ENCODE measurements around the gene EXOSC1. TPM values are rescaled to one million over a fixed set of nuclear protein-coding genes. Genes with fewer than 3 reads are reported as not detected.

EXOSC1 gene
- total RNA-seq, 1 experiment from 2014 or later, result 60.3 TPM

GRCh38 chr10:97463363-97464132, 17.7 kb upstream of the EXOSC1 start:
- no peak overlapping the region for H3K27ac ChIP-seq (ENCODE audit: low read length)
- intact Hi-C loops (cut with micrococcal nuclease; ENCODE audit: unreplicated experiment), result loop anchor here (1.0 to 2.0 kb wide), 2 partner anchors 90 to 149 kb away; no protein-coding TSS in a partner anchor
- H3K4me3 ChIP-seq (ENCODE audit: low read depth in 2 of 2, low read length in 2 of 2), result no peak overlapping the region
- ATAC-seq (peak; percentile 77), DNase-seq (ENCODE audit: low read depth, low spot score) (peak; percentile 51)
- H3K4me1 ChIP-seq (ENCODE audit: control insufficient read depth, insufficient read depth, low read length), result no peaks in the 10 kb centered on the region
- in situ Hi-C loops (cut with HindIII; ENCODE audit: low pct_unique_long_range_greater_than_20kb, low sequenced_read_pairs), result no loop called here
- no peaks in the 10 kb centered on the region for H3K27me3 ChIP-seq (ENCODE audit: control insufficient read depth, insufficient read depth, low read length)
- POLR2A ChIA-PET, result no interaction called here
- BruUV-seq (replicated peaks), result no TSS peak
- peaks cover 28% of the 10 kb centered on the region for H3K36me3 ChIP-seq (ENCODE audit: control insufficient read depth, insufficient read depth, low read length)
- H3K9me3 ChIP-seq (ENCODE audit: control insufficient read depth, insufficient read depth, low read depth, low read length), result no peaks in the 10 kb centered on the region
- TF ChIP-seq TCF7L2 (IDR thresholded peaks at IDR 0.05; ENCODE audit: low read depth, low read length) (no peak), POLR2AphosphoS5 (IDR thresholded peaks at IDR 0.05; ENCODE audit: low read depth, low read length) (peak; percentile 62; the same call in 1 of the 2 replicates), SIN3A (IDR thresholded peaks at IDR 0.05; ENCODE audit: borderline replicate concordance, insufficient read depth, low read depth, low read length) (no peak), REST (IDR thresholded peaks at IDR 0.05; ENCODE audit: insufficient read depth in 1 of 2, low read depth in 2 of 2, low read length in 1 of 2) (no peak), CTCF (IDR thresholded peaks at IDR 0.05) (peak; percentile 95)
- CTCF ChIA-PET, result interaction anchor here (0.7 to 1.1 kb wide), 2 partner anchors 111 to 149 kb away, joined by 5 read pairs; no protein-coding TSS in a partner anchor

GRCh38 chr10:97462309-97462708, 16.5 kb upstream of the EXOSC1 start:
- H3K27me3 ChIP-seq (ENCODE audit: control insufficient read depth, insufficient read depth, low read length), result no peaks in the 10 kb centered on the region
- H3K4me3 ChIP-seq (ENCODE audit: low read depth in 2 of 2, low read length in 2 of 2), result no peak overlapping the region
- peaks cover 34% of the 10 kb centered on the region for H3K36me3 ChIP-seq (ENCODE audit: control insufficient read depth, insufficient read depth, low read length)
- no TSS peak for BruUV-seq (replicated peaks)
- H3K27ac ChIP-seq (ENCODE audit: low read length), result no peak overlapping the region
- POLR2A ChIA-PET, result no interaction called here
- TF ChIP-seq REST (IDR thresholded peaks at IDR 0.05; ENCODE audit: insufficient read depth in 1 of 2, low read depth in 2 of 2, low read length in 1 of 2), result no peak
- TF ChIP-seq CTCF (IDR thresholded peaks at IDR 0.05), result no peak
- TF ChIP-seq SIN3A (IDR thresholded peaks at IDR 0.05; ENCODE audit: borderline replicate concordance, insufficient read depth, low read depth, low read length), result no peak
- TF ChIP-seq TCF7L2 (IDR thresholded peaks at IDR 0.05; ENCODE audit: low read depth, low read length), result no peak
- TF ChIP-seq POLR2AphosphoS5 (IDR thresholded peaks at IDR 0.05; ENCODE audit: low read depth, low read length), result no peak
- H3K9me3 ChIP-seq (ENCODE audit: control insufficient read depth, insufficient read depth, low read depth, low read length), result no peaks in the 10 kb centered on the region
- H3K4me1 ChIP-seq (ENCODE audit: control insufficient read depth, insufficient read depth, low read length), result no peaks in the 10 kb centered on the region
- ATAC-seq (no peak), DNase-seq (ENCODE audit: low read depth, low spot score) (no peak)
- in situ Hi-C loops (cut with HindIII; ENCODE audit: low pct_unique_long_range_greater_than_20kb, low sequenced_read_pairs), result no loop called here
- CTCF ChIA-PET, result interaction anchor here (0.6 kb wide), 1 partner anchor 91 kb away, joined by 4 read pairs; no protein-coding TSS in a partner anchor
- intact Hi-C loops (cut with micrococcal nuclease; ENCODE audit: unreplicated experiment), result loop anchor here (2.0 kb wide), 1 partner anchor 150 kb away; no protein-coding TSS in a partner anchor
